ENCODE results near the gene PRRT1B. TPM values are rescaled to one million over a fixed set of nuclear protein-coding genes. Genes with fewer than 3 reads are reported as not detected.
"Not testable (repeated sequence)": the region's sequence is repeated elsewhere in the genome, so short reads cannot be mapped to it uniquely, and the experiment has no call there.

Gene PRRT1B
- not detected in 2 replicates for total RNA-seq

- no peak for DNase-seq (ENCODE audit: low read depth, low spot score)
Measured at GRCh38 chr9:131545003-131545785, at the start of gene PRRT1B. Gene PRRT1B, plus strand, starts transcription at chr9:131545523. Its CDS starts 93 bp downstream, at chr9:131545616.

DNA sequence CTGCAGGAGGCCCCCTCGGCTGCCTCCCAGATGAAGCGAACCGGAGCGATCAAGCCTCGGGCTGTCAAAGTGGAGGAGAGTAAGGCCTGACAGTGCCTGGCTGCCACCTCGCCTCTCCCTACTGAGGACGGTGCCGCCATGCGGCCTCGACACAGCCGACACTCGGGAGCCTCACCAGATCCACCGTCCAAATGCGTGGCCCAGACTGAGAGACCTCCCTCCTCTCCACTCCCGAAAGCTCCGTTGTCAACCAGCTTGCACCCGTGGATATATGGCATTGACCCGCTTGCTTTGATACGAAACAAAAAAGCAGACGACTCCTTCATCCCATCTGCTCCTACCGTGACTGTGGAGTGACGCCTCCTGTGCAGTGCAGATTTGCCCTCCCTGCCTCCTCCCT lies 49.5 kb upstream of the PRRT1B start:
- no peak for DNase-seq (ENCODE audit: low read depth, low spot score)

DNA sequence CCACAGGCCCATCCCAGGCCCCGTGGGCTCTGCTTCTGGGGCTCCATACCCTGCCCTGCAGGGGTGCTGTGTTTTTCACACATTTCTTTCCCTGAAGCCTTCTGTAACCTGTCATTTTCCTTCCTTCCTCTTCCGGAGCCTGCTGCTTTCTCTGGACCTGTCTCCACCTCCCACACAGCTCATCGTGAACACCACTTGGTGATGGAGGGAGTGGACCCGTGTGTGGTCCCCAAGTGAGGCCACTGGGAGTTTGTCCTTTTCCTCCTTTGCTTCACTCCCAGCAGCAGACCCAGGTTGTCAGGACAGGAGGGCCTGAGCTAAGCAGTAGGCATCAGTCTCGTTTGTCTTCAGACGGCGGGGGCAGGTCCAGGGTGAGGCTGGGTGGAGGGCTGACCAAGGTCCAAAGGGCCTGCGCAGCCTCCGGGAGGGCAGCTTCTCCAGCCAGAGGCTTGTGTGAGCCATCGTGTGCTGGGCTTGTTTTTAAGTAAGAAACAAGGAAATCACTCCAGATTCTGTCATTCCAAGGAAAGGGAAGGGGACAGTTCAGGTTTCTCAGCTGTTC lies 48.4 kb upstream of the PRRT1B start:
- DNase-seq (ENCODE audit: low read depth, low spot score): no peak

GRCh38 chr9:131499254-131499767 lies 46.0 kb upstream of the PRRT1B start:
- DNase-seq (ENCODE audit: low read depth, low spot score): no peak

DNA sequence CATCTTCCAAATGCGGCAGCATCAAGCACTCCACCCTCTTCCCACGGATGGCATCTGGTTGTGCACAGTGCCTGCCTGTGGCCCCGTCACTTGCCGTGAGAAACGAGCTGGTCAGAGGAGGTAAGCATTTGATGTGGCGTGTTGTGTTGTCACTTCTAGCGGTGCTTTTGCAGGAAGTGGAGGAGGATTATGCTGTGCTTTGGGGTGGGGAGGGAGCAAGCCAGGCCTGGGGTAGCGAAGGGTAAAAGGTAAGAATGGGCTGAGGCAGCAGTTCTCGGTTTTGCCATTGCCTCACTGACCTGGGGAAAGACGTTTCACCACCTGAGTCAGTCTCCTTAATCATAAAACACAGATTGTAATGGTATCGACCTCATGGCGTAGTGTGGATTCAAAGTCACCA lies 44.9 kb upstream of the PRRT1B start:
- no peak for DNase-seq (ENCODE audit: low read depth, low spot score)

- no peak for DNase-seq (ENCODE audit: low read depth, low spot score)
Measured at GRCh38 chr9:131500939-131501541, 44.3 kb upstream of the PRRT1B start.

DNA sequence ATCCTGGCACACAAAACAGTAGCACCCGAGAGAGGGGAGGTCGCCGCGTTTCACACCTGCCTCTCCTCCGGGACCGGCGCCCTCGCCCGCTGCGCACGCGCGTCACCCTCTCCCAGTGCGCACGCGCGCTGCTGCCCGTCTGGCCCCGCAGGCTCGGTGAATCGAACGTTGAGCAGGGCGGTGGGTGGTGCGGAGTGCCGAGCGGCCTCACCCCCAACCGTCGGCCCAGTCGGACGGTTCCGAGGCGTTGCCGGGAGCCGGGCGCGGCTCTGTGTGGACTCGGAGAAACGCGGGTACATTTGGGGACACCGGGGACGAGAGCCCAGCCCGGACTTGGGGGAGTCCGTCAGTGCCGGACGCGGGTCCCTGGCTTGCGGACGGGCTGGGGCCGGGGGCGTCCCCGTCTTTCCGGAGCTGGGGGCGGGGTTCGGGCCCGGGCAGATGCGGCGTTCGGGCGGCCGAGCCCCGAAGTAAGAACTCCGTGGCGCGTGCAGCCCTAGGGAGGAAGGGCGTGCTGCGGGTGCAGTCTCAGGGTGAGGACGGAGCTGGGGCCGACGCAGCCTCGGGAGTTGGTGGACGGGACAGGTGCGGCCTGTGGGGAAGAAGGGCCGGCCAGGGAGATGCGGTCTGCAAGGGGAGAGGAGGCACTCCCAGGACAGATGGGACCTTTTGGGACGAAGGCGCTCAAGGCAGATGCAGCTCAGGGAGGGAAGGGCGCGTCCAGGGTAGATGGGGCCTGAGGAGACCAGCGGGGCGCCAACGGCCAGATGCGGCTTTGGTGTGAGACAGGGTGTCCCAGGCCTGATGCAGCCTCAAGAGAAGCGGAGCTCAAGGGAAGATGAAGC lies 42.3 kb upstream of the PRRT1B start, which contains the start of gene POMT1:
Gene POMT1, plus strand, starts transcription at position 138 of the 845 bp plus-strand sequence. CDS start 1,301 bp downstream, outside the sequence.
- DNase-seq (ENCODE audit: low read depth, low spot score): peak; percentile 33

GRCh38 chr9:131503626-131504465 lies 41.5 kb upstream of the PRRT1B start:
- no peak for DNase-seq (ENCODE audit: low read depth, low spot score)

DNA sequence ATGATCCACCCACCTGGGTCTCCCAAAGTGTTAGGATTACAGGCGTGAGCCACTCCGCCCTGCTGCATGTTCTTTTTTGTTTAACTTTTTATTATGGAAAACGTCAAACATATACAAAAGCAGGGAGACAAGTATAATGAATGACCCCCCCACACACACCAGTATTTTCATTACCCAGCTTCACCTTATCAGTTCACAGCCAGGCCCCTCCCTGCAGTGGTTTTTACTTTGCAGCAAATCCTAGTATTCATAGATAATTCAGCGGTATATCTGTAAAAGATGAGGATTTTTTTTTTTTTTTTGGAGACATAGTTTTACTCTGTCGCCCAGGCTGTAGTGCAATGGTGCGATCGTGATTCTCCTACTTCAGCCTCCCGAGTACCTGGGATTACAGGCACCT lies 40.3 kb upstream of the PRRT1B start:
- no peak for DNase-seq (ENCODE audit: low read depth, low spot score)

- no peak for DNase-seq (ENCODE audit: low read depth, low spot score)
Measured at GRCh38 chr9:131511416-131511815, 33.9 kb upstream of the PRRT1B start.

DNA sequence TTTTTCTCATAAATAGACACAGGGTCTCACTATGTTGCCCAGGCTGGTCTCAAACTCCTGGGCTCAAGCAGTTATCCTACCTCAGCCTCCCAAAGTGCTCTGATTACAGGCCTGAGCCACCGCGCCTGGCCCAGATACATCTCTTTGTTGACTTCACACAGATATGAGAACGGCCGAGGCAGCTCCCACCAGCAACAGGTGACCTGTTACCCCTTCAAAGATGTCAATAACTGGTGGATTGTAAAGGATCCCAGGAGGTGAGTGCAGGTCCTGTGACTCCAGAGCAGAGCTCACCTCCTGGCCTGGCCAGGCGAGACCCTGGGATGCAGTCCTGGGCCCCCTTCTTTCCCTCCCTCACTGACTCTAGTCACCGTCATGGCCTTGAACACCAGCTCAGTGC lies 33.4 kb upstream of the PRRT1B start:
- DNase-seq (ENCODE audit: low read depth, low spot score): no peak

- no peak for DNase-seq (ENCODE audit: low read depth, low spot score)
Measured at GRCh38 chr9:131513177-131513576, 32.1 kb upstream of the PRRT1B start.

DNA sequence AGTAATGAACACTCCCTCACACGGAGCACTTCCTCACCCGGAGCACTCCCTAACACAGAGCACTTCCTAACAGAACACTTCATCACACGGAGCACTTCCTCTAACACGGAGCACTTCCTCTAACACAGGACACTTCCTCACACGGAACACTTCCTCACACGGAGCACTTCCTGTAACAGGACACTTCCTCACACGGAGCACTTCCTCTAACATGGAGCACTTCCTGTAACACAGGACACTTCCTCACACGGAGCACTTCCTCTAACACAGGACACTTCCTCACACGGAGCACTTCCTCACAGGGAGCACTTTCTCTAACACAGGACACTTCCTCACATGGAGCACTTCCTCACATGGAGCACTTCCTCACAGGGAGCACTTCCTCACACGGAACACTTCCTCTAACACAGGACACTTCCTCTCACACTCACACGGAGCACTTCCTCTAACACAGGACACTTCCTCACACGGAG lies 29.7 kb upstream of the PRRT1B start:
- not testable (repeated sequence) for DNase-seq (ENCODE audit: low read depth, low spot score)

GRCh38 chr9:131516100-131516499 lies 29.2 kb upstream of the PRRT1B start:
- no peak for DNase-seq (ENCODE audit: low read depth, low spot score)

DNA sequence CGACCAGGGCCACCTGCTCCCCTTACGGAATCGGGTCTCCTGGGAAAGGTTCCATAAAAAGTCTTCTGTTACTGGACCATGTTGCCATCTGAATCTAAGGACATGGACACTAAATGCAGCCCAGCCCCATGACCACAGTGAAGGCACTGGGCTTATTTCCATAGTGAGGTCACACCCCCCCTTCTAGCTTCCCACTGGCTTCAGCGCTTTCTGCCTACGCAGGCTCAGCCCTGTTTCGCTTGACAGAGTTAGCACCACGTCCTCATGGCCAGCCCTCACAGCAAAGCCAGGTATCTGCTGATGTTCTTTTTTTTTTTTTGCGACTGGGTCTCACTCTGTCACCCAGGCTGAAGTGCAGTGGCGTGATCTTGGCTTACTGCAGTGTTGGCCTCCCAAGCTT lies 28.4 kb upstream of the PRRT1B start:
- DNase-seq (ENCODE audit: low read depth, low spot score): no peak

GRCh38 chr9:131517761-131518190 lies 27.5 kb upstream of the PRRT1B start:
- DNase-seq (ENCODE audit: low read depth, low spot score): no peak

- no peak for DNase-seq (ENCODE audit: low read depth, low spot score)
Measured at GRCh38 chr9:131518553-131518952, 26.8 kb upstream of the PRRT1B start.

- no peak for DNase-seq (ENCODE audit: low read depth, low spot score)
Measured at GRCh38 chr9:131520503-131520902, 24.8 kb upstream of the PRRT1B start.

DNA sequence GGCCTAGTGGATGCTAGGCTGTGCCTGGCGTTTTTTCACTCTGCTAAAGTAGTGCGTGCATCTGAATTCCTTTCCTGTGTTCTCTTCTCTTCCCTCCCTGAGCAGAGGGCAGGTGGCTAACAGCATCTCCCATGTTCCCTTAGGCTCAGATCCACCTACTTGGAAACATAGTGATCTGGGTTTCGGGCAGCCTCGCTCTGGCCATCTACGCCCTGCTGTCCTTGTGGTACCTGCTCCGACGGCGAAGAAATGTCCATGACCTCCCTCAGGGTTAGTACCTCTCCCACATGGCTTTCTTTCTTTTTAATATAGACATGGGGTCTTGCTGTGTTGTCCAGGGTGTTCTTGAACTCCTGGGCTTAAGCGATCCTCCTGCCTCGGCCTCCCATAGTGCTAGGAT lies 24.1 kb upstream of the PRRT1B start:
- no peak for DNase-seq (ENCODE audit: low read depth, low spot score)

GRCh38 chr9:131521822-131522221 lies 23.5 kb upstream of the PRRT1B start:
- DNase-seq (ENCODE audit: low read depth, low spot score): no peak
